B cell (primary cell): ENCODE data around the gene STMP1. TPM values are rescaled to one million over a fixed set of nuclear protein-coding genes. Genes with fewer than 3 reads are reported as not detected.
"Not testable (repeated sequence)": the region's sequence is repeated elsewhere in the genome, so short reads cannot be mapped to it uniquely, and the experiment has no call there.

Experiments used
- ATAC-seq: fragments of 200-7000 bp; cut with Tn5 transposase; one replicate; pipeline ENCODE4 v1.10.0; 2021; ENCODE audit warnings: low read depth, mild to moderate bottlenecking, moderate number of reproducible peaks, moderate library complexity
- CTCF ChIA-PET: fragments of 350-600 bp; sonication (Branson Sonifier 250); formaldehyde crosslinking; loops from one replicate; lab custom pipeline; 2021; ENCODE audit warnings: antibody characterized with exemption, inconsistent platforms; lab: Charles Lee
- POLR2A ChIA-PET: fragments of 350-600 bp; sonication (Branson Sonifier 250); formaldehyde crosslinking; loops from one replicate; lab custom pipeline; 2021; ENCODE audit warnings: antibody characterized with exemption; lab: Charles Lee
- DNase-seq: peaks from one replicate; pipeline ENCODE4 v3.0.0; 2013
- H2AFZ ChIP-seq: 2 replicates; pipeline ENCODE4 v1.6.1; 2012; ENCODE audit warnings: mild to moderate bottlenecking, low read depth, low read length; ENCODE audit not compliant: insufficient read depth, poor library complexity, severe bottlenecking
- H3K27ac ChIP-seq, 2 donors: 1 replicate in 1 of 2; 2 replicates in 1 of 2; pipeline ENCODE4 v1.5.1; 2012 to 2013; ENCODE audit warnings: low read length in 2 of 2, mild to moderate bottlenecking in 2 of 2, moderate library complexity in 1 of 2
- H3K27me3 ChIP-seq, 4 experiments: fragments of 200-600 bp in 1 of 4; sonication (generic) in 1 of 4; replicated peaks in 1 of 4; 1 replicate in 2 of 4; 2 replicates in 2 of 4; pipeline versions ENCODE4 v1.6.1 to v1.7.0; 2013 to 2016; ENCODE audit warnings: low read length in 3 of 4, mild to moderate bottlenecking in 2 of 4, mixed read lengths in 1 of 4, moderate library complexity in 1 of 4; ENCODE audit not compliant: insufficient read depth in 4 of 4, control insufficient read depth in 3 of 4; ENCODE audit errors: control extremely low read depth in 1 of 4
- H3K36me3 ChIP-seq, 2 experiments: replicated peaks in 1 of 2; 1 replicate in 1 of 2; 2 replicates in 1 of 2; pipeline versions ENCODE4 v1.6.1 to v1.7.1; 2013; ENCODE audit warnings: low read length in 1 of 2; ENCODE audit not compliant: insufficient read depth in 2 of 2, control insufficient read depth in 1 of 2; ENCODE audit errors: control extremely low read depth in 1 of 2, extremely low read depth in 1 of 2
- H3K4me1 ChIP-seq, 2 donors: fragments of 200-600 bp in 1 of 2; sonication (generic) in 1 of 2; 1 replicate in 1 of 2; 2 replicates in 1 of 2; pipeline versions ENCODE4 v1.5.1 to v1.6.1; 2013 to 2017; ENCODE audit warnings: low read length in 2 of 2; ENCODE audit not compliant: control insufficient read depth in 2 of 2, insufficient read depth in 2 of 2
- H3K4me2 ChIP-seq: replicated peaks from 2 replicates; pipeline ENCODE3; 2012; ENCODE audit warnings: mild to moderate bottlenecking, low read depth, low read length; ENCODE audit not compliant: poor library complexity, severe bottlenecking
- H3K4me3 ChIP-seq, 5 experiments: fragments of 200-600 bp in 1 of 5; sonication (generic) in 1 of 5; 1 replicate in 3 of 5; 2 replicates in 2 of 5; pipeline versions ENCODE4 v1.5.1 to v1.7.0; 2011 to 2016; ENCODE audit warnings: low read length in 4 of 5, mild to moderate bottlenecking in 4 of 5, low read depth in 2 of 5, control low read depth in 1 of 5, moderate library complexity in 1 of 5; ENCODE audit not compliant: insufficient read depth in 1 of 5; ENCODE audit errors: control extremely low read depth in 1 of 5, extremely low read depth in 1 of 5
- H3K79me2 ChIP-seq: fragments of 200-600 bp; sonication (generic); one replicate; pipeline ENCODE4 v1.6.0; 2016; ENCODE audit warnings: low read length; ENCODE audit not compliant: control insufficient read depth, insufficient read depth
- H3K9ac ChIP-seq: fragments of 200-600 bp; sonication (generic); 2 replicates; pipeline ENCODE4 v1.6.1; 2017; ENCODE audit warnings: mild to moderate bottlenecking, low read length, moderate library complexity
- H3K9me3 ChIP-seq, 3 donors: one replicate each; pipeline versions ENCODE4 v1.6.1 to v1.7.1; 2013; ENCODE audit warnings: low read length in 2 of 3; ENCODE audit not compliant: control insufficient read depth in 2 of 3, insufficient read depth in 1 of 3; ENCODE audit errors: control extremely low read depth in 1 of 3
- H4K20me1 ChIP-seq: 2 replicates; pipeline ENCODE4 v1.6.0; 2012; ENCODE audit warnings: mild to moderate bottlenecking, low read length; ENCODE audit not compliant: insufficient read depth, control insufficient read depth, poor library complexity, severe bottlenecking
- H3K27ac Mint-ChIP-seq: one replicate; pipeline ENCODE4 v1.8.0; 2021; ENCODE audit warnings: mixed read lengths
- H3K27me3 Mint-ChIP-seq: one replicate; pipeline ENCODE4 v1.8.0; 2021; ENCODE audit warnings: mixed read lengths
- H3K4me1 Mint-ChIP-seq: one replicate; pipeline ENCODE4 v1.8.0; 2021; ENCODE audit warnings: mixed read lengths
- H3K4me3 Mint-ChIP-seq: one replicate; pipeline ENCODE4 v1.8.0; 2021; ENCODE audit warnings: mixed read lengths
- H3K9me3 Mint-ChIP-seq: one replicate; pipeline ENCODE4 v1.8.0; 2022; ENCODE audit warnings: mixed read lengths; ENCODE audit not compliant: insufficient read depth
- EZH2 ChIP-seq: IDR thresholded peaks from 2 replicates; pipeline ENCODE4 v1.6.1; 2012; ENCODE audit warnings: borderline replicate concordance, low read depth, mild to moderate bottlenecking, moderate library complexity, low read length; ENCODE audit not compliant: insufficient read depth, poor library complexity, severe bottlenecking
- WGBS: methylation state at CpG from one replicate; pipeline ENCODE4 v1.1.5; 2013; ENCODE audit warnings: missing lambda C conversion rate; ENCODE audit not compliant: insufficient coverage; 5-methylcytosine and 5-hydroxymethylcytosine counted together
- intact Hi-C: fragments of 100-400 bp; cut with micrococcal nuclease; formaldehyde crosslinking; loops from one replicate; pipeline ENCODE4 v1.10.0; 2022
- polyA plus RNA-seq: library from polyadenylated mRNA; depleted of rRNA; stranded (reverse); fragments of >200 nt; gene quantifications from 2 replicates; pipeline ENCODE4 v1.2.3, GENCODE V29; 2012
- total RNA-seq, 2 donors: library from RNA; stranded (reverse); fragments of 120-200 nt in 1 of 2; gene quantifications; 1 replicate in 1 of 2; 2 replicates in 1 of 2; pipeline versions ENCODE4 v1.2.3 to v1.2.4, GENCODE V29; 2013 to 2022

STMP1 gene
- total and polyA plus RNA-seq, 2 donors (not counting 1 experiment from before 2014, with no cell fraction given), result 11.0 to 33.5 TPM

- H3K4me1 ChIP-seq, result peaks cover 4 to 13% of the 10 kb centered on the region in 2 donors
- ATAC-seq, result not testable (repeated sequence)
Observed at GRCh38 chr7:135668852-135669395, 6.6 kb downstream of the STMP1 start.

GRCh38 chr7:135669774-135670173 is 7.5 kb downstream of the STMP1 start:
- H3K79me2 ChIP-seq, result peaks cover 57% of the 10 kb centered on the region
- no peaks in the 10 kb centered on the region for H3K27me3 ChIP-seq
- Mint-ChIP-seq H3K9me3 (no peaks in the 10 kb centered on the region), H3K4me1 (peaks cover 34% of the 10 kb centered on the region), H3K27me3 (no peaks in the 10 kb centered on the region), H3K27ac (no peak overlapping the region), H3K4me3 (no peak overlapping the region)
- intact Hi-C loops, result no loop called here
- no peak for DNase-seq
- peaks cover 33% of the 10 kb centered on the region for H4K20me1 ChIP-seq
- H3K4me1 ChIP-seq, result peaks cover 4 to 13% of the 10 kb centered on the region in 2 donors
- ChIA-PET POLR2A (no interaction called here), CTCF (interaction anchor here (1.9 kb wide), 1 partner anchor 12 kb away, joined by 4 read pairs; no protein-coding TSS in a partner anchor)
- H3K9ac ChIP-seq, result no peak overlapping the region
- no peak overlapping the region for H3K27ac ChIP-seq
- H2AFZ ChIP-seq, result no peak overlapping the region
- H3K4me2 ChIP-seq, result no peak overlapping the region
- peaks cover 3 to 23% of the 10 kb centered on the region in 2 experiments for H3K36me3 ChIP-seq
- TF ChIP-seq EZH2, result no peak
- no peak for ATAC-seq
- WGBS, result 83% methylated on average over 1 of the region's 1 CpG
- H3K4me3 ChIP-seq, result no peak overlapping the region
- no peaks in the 10 kb centered on the region for H3K9me3 ChIP-seq

More at GRCh38 chr7:135668852-135669395, 6.6 kb downstream of the STMP1 start:
- H2AFZ ChIP-seq, H3K4me3 ChIP-seq, H3K27ac ChIP-seq, POLR2A ChIA-PET, H3K27me3 Mint-ChIP-seq, H3K4me3 Mint-ChIP-seq, H3K9me3 ChIP-seq, H3K27me3 ChIP-seq, intact Hi-C loops, CTCF ChIA-PET, H3K27ac Mint-ChIP-seq, H3K9ac ChIP-seq, H3K9me3 Mint-ChIP-seq, H3K4me2 ChIP-seq, DNase-seq: not testable (repeated sequence)
- peaks cover 38% of the 10 kb centered on the region for H3K4me1 Mint-ChIP-seq
- H4K20me1 ChIP-seq, result peaks cover 33% of the 10 kb centered on the region
- WGBS, result 75% methylated on average over 2 of the region's 6 CpGs
- peaks cover 3 to 14% of the 10 kb centered on the region in 2 experiments for H3K36me3 ChIP-seq
- peaks cover 63% of the 10 kb centered on the region for H3K79me2 ChIP-seq
